ENCODE results near the gene SPTLC3.

Gene SPTLC3

DNA sequence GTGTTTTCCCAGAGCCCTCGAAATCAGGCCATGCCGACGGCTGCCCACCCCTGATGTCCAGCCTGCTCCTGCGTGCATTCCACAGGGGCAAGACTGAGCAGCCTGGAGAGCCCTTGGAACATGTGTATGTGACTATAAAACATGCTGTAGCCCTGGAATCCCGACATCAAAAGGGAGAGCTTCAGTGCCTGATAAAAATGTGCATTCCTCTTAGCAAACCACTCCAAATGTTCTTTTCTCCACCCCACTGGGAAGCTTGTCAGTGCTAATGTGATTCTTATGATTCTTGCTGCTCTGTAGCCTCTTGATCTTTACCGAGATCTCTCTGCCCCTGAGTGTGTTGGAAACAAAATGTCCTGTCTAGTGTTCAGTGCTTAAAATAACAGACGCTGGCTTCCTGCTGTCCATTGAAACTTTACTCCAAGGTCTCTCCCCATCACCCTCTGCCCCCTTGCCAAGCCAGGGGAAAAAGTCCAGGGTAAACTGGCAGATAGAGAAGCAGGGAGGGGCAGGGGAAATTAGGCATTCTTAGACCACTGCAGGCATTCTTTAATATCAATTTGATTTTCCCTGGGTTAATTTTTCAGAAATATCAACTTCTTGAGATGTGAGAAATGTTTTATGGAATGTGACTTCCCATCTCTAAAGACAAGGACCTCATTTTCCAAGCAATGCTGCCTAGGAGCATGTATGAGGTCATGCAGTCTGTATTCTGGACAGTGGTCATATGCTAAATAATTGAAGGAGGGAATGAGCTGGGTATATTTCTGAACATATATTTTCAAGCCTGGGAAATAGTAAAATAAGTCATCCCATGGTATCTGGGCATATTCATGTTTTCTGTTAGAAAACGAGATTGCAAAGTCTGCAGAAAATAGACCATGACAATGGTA, 138.5 kb downstream of the SPTLC3 start:
- no peak for DNase-seq

DNA sequence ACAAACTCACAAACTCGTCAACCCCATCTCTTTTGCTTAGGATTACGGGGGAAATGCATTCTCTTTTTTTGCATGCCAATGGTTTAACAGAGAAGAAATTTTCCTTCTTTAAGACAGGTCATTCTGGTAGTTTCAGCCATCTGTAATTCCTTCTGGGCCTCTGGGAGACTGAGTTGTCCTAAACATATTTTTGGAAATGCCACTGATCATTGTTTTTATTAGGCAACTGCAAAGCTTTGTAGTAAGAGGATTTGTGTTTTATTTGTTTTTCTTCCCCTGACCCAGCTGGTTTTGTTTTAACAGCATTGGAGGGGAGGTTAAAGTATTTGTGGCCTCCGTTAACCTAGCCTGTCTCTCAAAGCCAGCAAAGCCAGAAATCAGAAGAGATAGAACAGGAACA, 139.2 kb downstream of the SPTLC3 start:
- DNase-seq, result no peak

DNA sequence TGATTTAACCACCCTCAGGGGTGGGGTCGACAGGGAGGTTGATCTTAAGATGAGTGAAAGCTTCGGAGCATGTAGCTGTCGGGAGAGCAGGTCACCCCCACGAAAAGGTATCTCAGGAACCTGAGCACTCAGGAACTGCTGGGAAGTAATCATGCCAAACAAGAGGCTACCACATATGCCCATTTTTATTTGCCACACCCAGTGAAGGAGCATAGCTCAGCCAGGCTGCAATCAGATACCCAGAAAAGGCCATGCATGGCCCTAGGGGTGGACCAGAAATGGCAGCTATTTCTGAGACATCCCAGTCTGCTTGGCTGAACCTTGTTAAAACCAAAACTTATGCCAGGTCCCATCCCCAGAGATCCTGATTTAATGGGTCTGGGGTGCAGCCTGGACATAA, 139.6 kb downstream of the SPTLC3 start:
- no peak for DNase-seq

DNA sequence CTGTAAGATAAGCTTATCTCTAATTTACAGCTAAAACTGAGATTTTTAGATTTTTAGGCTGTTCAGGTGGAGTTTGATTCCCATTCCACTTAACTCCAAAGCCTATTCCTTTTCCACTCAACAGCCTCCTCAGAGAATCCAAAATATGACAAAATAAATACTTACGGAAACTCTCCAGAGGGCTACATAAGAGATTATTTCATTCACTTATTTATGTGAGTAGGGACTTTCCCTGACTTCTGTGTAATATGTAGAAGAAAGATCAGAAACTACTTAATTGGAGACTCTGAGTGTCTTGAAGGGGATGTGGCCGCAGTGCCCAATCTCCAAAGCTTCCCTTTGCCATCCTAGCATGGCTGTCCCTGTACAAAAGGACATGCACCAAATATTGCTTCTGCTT, 140.2 kb downstream of the SPTLC3 start:
- no peak for DNase-seq

DNA sequence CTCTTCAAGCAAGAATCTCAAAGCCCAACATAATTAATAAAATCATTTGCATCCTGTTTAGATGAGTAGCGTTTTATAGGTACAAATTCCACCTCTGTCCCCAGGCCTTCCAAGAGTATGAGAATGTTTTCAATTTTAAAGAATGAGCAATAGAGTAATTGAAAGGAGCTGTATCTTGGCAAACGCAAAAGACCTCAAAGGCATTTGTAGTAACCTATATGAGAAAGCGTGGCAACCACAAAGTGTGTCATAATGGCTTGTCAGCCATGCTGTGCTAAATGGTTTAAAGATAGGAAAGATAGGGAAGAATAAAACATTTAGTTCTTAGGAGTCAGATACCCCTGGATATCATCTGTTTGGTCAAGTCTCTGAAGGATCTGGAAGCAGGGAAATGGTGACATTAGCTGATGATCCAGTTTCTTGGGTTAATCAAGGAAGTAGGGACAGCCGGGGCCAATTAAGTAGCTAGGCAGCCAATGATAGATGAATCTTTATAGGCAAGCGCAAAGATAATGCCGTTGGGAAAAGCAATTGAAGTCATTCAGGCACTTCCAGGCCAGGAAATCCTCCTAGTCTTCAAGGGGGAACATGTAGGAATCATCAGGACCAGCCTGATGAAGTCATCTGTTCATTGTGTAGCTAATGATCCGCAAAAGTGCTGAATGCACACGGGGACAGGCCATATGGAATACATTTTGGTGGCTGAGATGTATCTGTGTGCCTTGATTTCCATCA, 140.8 kb downstream of the SPTLC3 start:
- no peak for DNase-seq

DNA sequence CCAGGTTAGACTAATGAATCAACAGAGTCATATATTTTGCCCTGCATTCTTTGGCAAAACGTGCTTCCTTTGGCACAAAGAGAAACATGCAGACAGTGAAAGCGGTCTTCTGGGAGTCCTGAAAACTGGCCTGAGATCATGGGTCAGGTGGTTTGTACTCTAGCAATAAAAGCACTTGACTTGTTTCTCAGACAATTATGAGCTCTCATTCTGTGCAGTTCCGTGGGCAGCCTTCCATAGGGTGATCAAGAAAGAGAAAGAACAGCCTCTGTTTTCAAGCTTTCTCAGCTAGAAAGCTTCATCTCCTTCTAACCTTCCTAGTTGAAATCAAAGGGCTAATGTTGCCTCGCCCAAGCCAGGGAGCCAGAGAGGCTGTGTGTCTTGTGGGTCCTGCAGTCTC, 149.6 kb downstream of the SPTLC3 start:
- no peak for DNase-seq

DNA sequence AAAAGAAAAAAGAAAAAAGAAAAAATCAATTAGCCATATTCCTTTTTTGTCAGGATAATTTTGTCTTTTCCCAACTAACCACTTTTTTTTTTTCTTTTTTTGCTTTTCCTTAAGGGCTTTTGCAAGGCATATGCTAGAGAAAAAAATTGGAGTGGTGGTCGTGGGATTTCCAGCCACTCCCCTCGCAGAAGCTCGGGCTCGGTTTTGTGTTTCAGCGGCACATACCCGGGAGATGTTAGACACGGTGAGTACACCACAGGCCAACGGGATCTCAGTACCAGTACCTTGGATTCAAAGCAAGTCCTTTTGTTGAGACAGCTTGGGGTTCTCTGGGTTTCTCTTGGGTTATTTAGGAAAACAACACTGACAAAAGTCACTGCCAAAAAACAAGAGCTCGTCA, 151.1 kb downstream of the SPTLC3 start:
- DNase-seq, result no peak

DNA sequence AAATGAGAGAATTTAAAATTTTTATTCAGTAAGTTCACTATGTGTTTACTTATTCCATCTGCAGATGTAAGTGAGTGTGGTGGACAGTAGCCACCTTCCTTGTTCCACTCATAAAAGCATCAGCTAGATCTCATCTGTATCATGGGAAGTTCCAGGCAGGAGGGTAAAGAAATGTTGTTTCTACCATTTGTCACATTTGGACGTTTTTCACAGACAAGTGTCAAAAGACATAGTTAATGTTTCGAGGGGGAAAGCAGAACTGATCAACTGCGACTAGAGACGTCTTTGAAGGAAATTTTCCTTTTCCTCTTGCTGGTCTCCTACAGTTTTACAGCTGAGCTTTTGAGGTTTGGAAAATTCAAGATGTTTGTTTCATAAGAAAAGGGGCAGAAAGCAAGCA, 156.4 kb downstream of the SPTLC3 start:
- DNase-seq, result no peak

DNA sequence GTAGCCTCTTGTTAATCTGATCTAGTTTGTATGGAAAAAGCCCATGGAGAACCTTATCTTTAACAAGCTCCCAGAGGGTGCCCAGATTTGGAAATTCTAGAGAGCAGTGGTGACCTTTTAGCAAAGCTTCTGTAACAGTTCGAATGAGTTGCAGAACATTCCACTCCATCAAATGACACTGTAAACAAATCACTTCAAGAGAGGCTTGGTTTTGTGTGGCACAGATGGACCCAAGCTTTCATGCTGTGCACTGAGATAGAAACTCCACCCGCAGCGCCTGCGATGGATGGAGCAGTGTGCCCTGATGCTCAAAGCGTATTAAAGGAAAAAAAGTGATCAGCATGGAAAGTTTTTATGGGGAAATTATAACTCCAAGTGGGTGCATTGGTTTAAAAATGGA, 157.2 kb downstream of the SPTLC3 start:
- DNase-seq, result no peak

DNA sequence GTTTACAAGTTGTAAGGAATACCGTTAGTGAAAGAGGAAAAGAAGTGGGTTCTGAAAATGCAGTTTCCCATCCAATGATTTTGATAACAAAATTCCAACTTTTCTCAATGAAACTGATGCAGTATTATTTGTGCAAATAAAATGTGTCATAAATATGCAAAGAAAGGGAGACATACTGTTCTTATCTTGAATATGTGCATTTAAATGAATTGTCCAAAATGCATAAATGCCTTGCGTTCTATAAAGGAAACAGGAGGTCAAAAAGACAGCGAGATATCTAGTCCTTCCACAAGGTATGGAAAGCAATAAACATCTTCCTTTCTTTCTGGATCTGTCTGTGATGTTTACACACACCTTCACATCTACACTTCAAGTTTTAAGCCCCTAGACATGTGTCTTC, 157.7 kb downstream of the SPTLC3 start:
- no peak for DNase-seq

DNA sequence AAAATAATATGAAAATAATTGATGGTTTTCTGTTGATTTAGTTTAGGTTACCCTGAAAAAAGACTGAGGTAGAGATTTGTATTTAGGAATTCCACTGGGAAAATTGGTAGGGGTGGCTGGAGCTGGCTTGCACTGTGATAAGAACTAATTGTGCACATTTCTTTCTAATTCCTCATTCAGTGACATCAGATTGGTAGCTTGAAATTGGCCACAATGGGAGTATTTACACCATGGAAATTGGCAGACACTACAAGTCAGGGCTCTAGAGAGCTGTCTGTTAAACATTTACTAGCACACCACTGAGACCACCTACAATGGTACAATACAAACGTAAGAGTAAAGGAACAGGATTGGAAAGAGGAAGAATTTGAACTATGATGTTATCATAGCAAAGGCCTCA, 160.3 kb downstream of the SPTLC3 start:
- no peak for DNase-seq

DNA sequence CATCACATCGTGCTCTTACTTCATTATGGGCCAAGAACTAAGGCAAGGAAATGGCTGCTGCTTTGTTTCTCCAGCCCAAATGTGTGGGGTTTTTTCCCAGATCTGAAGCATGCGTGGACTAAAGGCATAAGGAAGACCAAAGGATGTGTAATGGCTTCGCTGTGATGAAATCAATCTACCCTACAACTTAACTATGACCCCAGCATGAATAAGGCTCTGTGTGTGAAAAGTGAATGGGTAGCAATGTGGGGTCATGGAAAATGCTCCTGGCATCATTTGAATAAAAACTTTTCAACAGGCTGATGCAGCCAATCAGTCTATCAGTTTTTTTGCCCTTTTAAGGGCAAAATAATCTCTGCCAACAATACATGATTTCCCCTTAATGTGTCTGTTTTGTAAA, 162.0 kb downstream of the SPTLC3 start:
- DNase-seq, result no peak

DNA sequence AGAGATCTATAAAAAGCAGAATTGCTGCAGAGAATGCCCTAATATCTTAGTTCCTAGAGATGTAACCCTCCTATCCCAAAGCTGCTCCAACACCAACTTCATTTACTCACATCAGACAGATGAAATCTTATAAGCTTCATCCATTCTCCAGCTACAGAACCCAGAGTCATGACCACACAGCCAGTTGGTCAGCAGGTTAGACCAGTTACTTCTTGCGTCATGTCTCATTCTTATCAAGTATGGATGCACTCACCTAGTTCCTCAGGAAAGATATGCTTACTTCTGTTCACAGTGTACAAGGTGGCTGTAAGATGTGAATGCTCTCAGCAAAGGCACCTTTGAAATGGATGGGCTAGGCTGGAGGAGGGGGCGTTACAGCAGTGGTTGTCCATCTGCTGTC, 164.4 kb downstream of the SPTLC3 start:
- DNase-seq, result no peak

DNA sequence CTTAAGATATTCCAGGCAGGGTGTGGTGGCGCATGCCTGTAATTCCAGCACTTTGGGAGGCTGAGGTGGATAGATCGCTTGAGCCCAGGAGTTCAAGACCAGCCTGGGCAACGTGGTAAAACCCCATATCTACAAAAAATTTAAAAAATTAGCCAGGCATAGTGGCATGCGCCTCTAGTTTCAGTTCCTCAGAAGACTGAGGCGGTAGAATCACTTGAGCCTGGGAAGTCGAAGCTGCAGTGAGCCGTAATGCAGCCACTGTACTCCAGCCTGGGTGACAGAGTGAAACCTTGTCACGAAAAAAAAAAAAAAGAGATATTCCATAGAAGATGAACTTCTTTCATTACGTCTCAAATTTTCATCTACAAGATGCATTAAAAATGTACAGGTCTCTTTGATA, 165.6 kb downstream of the SPTLC3 start:
- DNase-seq, result no peak

DNA sequence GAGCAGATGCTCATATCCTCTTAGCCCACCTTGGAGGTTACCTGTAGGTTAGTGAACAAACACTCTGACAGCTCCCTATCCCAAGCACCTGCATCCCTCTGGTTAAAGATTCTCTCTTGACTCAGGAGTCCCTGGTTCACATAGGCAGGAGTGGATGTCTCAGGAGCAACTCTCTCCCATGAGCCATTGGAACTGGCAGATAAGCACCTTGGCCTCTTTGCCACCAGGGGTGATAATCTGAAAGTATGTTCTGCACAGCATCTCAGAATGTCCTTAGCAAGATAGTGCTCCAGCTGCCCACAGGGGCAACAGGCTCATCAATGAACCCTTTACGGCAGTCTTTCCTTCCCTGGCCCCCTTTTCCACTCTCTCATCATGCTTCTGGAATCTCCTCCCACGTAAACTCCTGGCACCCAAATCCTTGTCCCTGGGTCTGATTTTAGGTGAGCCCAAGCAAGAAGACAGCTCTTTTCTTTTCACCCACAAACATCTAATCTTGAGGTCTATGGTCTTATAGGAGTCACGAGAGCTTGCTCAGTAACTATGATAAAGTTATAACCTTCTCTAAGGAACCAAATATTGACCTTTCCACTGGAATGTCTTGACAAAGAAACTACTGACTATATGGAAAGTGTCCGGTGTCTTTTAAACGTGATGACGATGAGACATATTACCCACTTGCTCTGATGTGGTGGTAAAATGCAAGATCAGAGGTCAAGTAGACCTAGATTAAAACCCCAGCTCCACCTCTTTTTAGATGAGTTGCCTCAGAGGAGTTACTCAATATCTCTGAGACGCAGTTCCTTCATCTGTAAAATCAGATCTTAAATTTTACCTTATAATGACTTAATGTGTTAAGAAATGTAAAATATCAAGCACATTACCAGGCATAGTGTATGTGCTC, 172.5 kb downstream of the SPTLC3 start:
- DNase-seq, result no peak

DNA sequence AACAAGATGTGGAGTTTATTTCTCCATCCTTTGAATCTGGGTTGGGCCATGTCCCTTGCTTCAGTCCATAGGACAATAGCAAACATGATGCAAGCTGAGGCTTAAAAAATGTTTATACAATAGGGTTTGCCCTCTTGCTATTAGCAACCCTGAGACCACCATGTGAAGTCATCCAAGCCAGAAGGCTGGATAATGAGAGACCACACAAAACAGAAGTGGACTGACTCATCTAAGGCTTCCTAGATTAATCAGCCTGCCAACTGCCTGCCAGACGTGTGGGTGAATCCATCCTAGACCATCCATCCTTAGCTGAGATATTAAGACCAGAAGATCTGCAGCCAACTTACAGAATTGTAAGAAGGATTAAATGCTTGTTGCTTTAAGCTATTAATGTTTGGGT, 174.2 kb downstream of the SPTLC3 start:
- DNase-seq, result no peak

DNA sequence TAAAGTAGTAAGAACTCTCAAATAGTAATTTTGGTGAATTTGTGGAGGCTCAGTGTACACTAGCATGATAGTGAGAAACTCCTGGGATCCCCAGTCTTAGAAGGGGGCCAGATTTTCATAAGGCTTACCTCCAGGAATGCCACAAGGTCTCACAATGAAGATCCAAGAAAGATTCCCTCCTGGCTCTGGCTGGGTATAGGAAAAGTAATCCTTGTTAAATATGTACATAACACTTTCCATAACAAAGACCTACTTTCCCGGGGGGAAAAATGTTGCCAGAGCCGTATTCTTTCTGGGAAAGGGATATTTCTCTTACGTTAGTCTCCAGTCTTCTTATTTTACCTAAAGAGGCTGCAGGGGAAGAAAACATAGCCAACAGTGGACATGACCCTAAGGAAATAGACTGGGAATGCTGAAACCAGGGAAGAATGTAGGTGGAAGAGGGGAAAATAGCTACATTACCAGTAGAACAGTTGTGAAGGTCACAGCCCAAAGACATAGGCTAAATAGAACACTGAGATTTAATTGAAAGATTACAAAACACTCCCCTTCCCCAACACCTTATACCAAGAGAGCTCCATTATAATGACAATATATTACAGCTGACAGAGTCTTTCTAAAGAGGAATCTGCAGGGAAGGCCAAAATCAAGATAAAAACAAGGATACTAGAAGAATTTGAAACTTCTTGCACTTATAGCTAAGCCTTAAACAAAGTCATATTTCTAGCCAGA, 177.4 kb downstream of the SPTLC3 start:
- DNase-seq, result no peak

DNA sequence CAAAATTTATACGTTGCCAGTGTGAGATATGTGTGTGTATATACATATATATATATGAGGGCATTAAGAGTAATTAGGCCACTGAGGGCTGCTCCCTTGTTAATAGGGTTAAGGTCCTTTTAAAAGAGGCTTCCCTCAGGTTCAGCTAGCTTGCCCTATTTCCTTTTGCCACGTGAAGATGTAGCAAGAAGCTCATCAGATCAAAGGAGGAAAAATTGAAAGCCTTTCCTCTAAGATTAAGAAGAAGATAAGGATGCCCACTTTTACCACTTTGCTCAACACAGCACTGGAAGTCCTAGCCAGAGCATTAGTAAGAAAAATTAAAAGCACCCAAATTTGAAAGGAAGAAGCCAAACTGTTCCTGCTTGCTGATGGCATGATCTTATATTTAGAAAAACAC, 179.1 kb downstream of the SPTLC3 start:
- DNase-seq, result no peak

DNA sequence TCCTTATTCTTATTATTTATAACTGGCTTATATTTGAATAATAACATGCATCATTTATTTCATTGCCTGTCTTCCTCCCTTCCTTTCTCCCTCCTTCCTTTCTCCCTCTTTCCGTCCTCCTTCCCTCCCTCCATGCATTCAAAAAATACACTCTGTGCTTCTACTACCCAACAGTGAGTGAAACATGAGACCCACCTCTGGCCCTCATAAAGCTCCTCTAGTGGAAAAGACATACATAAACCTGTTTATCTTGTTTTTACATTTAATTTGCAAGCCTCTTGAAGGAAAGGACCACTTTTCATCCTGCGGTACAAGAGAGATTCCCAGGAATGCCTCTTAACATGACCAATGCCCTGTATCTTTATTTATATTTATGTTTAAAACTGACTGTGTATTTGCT, 190.5 kb downstream of the SPTLC3 start:
- DNase-seq, result no peak

DNA sequence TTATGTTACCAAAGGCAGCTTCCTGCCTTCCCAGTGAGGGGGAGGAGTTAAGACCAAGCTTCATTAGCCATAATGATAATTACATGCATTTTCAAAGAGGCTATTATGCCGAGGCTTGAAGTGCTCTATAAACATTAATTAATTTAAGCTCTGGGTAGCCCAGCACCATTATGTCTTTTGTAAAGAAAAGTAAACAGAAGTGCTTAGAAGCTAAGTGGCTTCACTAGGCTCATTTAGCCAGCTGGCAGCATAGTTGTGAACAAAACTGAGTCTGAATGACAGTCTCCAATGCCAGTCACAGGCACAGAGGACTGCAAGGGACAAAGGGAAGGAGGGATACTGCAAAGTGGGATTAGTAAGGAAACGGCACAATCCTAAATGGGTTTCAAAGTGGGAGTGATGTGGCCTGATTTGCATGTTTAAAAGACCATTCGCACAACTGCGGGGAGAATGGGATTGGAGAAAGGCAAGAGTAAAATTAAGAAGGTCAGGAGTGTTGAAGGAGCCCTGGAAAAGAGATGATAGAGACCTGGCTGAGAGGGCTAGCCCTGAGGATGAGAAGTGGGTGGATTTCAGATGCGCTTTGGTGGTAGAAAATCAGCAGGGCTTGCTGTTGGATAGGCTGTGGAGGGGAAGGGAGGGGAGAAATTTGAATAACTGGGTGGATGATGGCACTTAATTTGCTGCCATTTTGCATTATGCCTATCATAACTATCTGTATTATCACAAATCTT, 192.2 kb downstream of the SPTLC3 start:
- DNase-seq, result no peak

DNA sequence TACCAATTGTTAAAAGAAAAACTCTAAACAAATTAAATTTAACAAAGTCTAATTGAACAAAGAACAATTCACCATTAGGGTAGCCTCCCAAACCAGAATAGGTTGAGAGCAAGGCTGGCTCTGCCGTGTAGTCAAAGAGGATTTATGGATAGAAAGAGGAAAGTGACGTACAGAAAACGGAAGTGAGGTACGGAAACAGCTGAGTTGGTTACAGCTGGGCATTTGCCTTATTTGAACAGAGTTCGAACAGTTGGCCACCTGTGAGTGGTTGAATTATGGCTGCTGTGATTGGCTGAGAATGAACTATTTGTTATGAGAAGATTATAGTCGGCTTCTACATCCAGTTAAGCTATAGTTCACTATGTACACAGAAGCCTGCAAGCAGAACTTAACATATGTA, 193.8 kb downstream of the SPTLC3 start:
- no peak for DNase-seq

DNA sequence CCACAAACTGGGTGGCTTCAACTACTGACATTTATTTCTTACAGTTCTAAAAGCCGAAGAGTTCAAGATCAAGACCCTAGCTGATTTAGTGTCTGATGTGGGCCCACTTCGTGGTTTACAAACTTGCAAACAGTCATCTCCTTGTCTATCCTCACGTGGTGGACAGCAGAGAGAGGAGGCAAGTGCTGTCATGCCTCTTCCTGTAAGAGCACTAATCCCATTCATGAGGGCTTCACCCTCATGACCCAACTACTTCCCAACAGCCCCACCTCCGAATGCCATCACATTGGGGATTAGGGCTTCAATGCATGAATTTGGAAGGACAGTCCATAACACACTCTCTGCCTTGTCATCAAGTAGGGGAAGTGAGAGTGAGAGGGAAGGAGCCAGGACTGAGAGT, 196.7 kb downstream of the SPTLC3 start:
- no peak for DNase-seq

Measured in Kasumi-1 (cell line).